K562 (cell line): ENCODE measurements around the gene SMG9.

ENCODE experiments used
- CBFA2T2 ChIP-seq: fragments of 450-650 bp; conservative IDR thresholded peaks from 2 replicates; pipeline ENCODE4 v1.6.1; 2017; ENCODE audit warnings: mild to moderate bottlenecking
- CTCF ChIP-seq, 3 experiments: IDR thresholded peaks in 2 of 3; conservative IDR thresholded peaks in 1 of 3; 2 replicates each; pipeline ENCODE4 v1.5.1; 2011 to 2012; ENCODE audit warnings: low read length in 3 of 3, mild to moderate bottlenecking in 3 of 3, control low read depth in 2 of 3, improper control_type of control experiment in 1 of 3, inconsistent platforms in 1 of 3, low read depth in 1 of 3, mixed read lengths in 1 of 3, moderate library complexity in 1 of 3; ENCODE audit not compliant: insufficient read depth in 2 of 3
- DDX20 ChIP-seq: fragments of 450-650 bp; IDR thresholded peaks from 2 replicates; pipeline ENCODE4 v1.6.1; 2016; ENCODE audit warnings: missing genetic modification characterization, low read depth, mild to moderate bottlenecking, missing compliant biosample characterization, moderate library complexity
- FOS ChIP-seq: IDR thresholded peaks from 3 replicates; pipeline ENCODE4 v1.6.1; 2011; ENCODE audit not compliant: insufficient read length; ENCODE audit errors: extremely low read depth
- GATAD2B ChIP-seq: fragments of 450-650 bp; IDR thresholded peaks from 2 replicates; pipeline ENCODE4 v1.6.1; 2017; ENCODE audit warnings: mild to moderate bottlenecking, borderline replicate concordance
- POLR2A ChIP-seq: fragments of 450-650 bp; conservative IDR thresholded peaks from 2 replicates; pipeline ENCODE4 v1.6.1; 2016
- ZBTB43 ChIP-seq: sonication (generic); formaldehyde crosslinking; IDR thresholded peaks from 2 replicates; pipeline ENCODE4 v1.8.0; 2023; ENCODE audit warnings: mild to moderate bottlenecking, missing genetic modification reagents

- no peak for TF ChIP-seq CBFA2T2
- TF ChIP-seq FOS: no peak
- TF ChIP-seq CTCF (IDR thresholded peaks at IDR 0.05 in 2 of 3, conservative IDR thresholded peaks at IDR 0.05 in 1 of 3; ENCODE audit: insufficient read depth in 2 of 3, low read depth in 1 of 3, low read length in 3 of 3): no peak
- TF ChIP-seq POLR2A: no peak
- TF ChIP-seq DDX20 (tag): no peak
- TF ChIP-seq GATAD2B: no peak
- no peak for TF ChIP-seq ZBTB43
Measured at GRCh38 chr19:43739439-43740235, 15.1 kb downstream of the SMG9 start.
